Ramos (cell line): Measurements from ENCODE around the gene ZBTB32.
"Not testable (repeated sequence)": the region's sequence is repeated elsewhere in the genome, so short reads cannot be mapped to it uniquely, and the experiment has no call there.

Experiments
- in situ Hi-C: fragments of 300-500 bp; cut with MboI; formaldehyde crosslinking; loops from one replicate; pipeline ENCODE4 v1.14.3; 2022; ENCODE audit warnings: low sequenced_read_pairs; ENCODE audit not compliant: unreplicated experiment

The ZBTB32 gene

GRCh38 chr19:35718345-35719041, 14.1 kb downstream of the ZBTB32 start:
- in situ Hi-C loops: no loop called here

GRCh38 chr19:35719402-35720162, 15.2 kb downstream of the ZBTB32 start:
- in situ Hi-C loops: no loop called here

GRCh38 chr19:35720163-35720524, 15.8 kb downstream of the ZBTB32 start:
- in situ Hi-C loops: no loop called here

GRCh38 chr19:35720648-35721047, 16.3 kb downstream of the ZBTB32 start:
- in situ Hi-C loops: no loop called here

GRCh38 chr19:35721374-35721773, 17.0 kb downstream of the ZBTB32 start:
- in situ Hi-C loops: no loop called here

GRCh38 chr19:35722461-35722860, 18.1 kb downstream of the ZBTB32 start:
- in situ Hi-C loops: no loop called here

DNA sequence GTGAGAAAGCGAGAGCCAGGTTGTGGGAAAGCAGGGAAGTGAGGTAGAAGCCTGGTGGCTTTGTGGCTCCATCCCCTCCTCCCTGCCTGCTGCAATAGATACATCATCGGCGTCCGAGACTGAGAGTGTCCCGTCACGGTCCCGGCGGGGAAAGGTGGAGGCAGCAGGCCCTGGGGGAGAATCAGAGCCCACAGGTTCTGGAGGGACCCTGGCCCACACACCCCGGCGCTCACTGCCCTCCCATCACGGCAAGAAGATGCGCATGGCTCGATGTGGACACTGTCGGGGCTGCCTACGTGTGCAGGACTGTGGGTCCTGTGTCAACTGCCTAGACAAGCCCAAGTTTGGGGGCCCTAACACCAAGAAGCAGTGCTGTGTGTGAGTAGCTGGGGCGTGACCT, 18.5 kb downstream of the ZBTB32 start:
- in situ Hi-C loops: no loop called here

DNA sequence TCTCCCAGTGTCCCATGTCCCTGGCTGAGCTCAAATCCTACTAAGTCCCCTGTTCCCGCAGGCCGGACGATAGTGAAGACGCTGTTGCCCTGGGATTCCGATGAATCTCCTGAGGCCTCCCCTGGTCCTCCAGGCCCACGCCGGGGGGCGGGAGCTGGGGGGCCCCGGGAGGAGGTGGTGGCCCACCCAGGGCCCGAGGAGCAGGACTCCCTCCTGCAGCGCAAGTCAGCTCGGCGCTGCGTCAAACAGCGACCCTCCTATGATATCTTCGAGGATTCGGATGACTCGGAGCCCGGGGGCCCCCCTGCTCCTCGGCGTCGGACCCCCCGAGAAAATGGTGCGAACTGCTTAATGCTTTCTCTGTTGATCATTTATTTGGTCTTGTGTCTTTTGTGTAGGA, 19.3 kb downstream of the ZBTB32 start:
- in situ Hi-C loops: no loop called here

GRCh38 chr19:35724132-35724531, 19.8 kb downstream of the ZBTB32 start:
- in situ Hi-C loops: not testable (repeated sequence)

- in situ Hi-C loops: no loop called here
Observed at GRCh38 chr19:35724560-35724959, 20.2 kb downstream of the ZBTB32 start.

DNA sequence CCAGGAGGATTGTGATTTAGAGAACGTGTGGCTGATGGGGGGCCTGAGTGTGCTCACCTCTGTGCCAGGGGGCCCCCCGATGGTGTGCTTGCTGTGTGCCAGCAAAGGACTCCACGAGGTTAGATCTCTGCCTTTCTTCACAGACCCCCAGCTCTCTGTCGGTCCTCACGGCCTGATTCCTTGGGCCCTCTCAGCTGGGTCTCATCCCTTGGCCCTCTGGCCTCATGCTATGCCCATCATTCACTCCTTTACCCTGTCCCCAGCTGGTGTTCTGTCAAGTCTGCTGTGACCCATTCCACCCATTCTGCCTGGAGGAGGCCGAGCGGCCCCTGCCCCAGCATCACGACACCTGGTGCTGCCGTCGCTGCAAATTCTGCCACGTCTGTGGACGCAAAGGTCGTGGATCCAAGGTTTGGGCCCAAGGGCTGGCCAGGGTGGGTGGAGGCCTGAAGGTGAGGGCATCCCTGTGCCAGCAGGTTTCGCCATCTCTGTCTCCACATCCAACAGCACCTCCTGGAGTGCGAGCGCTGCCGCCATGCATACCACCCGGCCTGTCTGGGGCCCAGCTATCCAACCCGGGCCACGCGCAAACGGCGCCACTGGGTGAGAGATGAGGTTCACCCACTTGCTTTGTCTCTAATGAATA, 21.0 kb downstream of the ZBTB32 start:
- in situ Hi-C loops: no loop called here

DNA sequence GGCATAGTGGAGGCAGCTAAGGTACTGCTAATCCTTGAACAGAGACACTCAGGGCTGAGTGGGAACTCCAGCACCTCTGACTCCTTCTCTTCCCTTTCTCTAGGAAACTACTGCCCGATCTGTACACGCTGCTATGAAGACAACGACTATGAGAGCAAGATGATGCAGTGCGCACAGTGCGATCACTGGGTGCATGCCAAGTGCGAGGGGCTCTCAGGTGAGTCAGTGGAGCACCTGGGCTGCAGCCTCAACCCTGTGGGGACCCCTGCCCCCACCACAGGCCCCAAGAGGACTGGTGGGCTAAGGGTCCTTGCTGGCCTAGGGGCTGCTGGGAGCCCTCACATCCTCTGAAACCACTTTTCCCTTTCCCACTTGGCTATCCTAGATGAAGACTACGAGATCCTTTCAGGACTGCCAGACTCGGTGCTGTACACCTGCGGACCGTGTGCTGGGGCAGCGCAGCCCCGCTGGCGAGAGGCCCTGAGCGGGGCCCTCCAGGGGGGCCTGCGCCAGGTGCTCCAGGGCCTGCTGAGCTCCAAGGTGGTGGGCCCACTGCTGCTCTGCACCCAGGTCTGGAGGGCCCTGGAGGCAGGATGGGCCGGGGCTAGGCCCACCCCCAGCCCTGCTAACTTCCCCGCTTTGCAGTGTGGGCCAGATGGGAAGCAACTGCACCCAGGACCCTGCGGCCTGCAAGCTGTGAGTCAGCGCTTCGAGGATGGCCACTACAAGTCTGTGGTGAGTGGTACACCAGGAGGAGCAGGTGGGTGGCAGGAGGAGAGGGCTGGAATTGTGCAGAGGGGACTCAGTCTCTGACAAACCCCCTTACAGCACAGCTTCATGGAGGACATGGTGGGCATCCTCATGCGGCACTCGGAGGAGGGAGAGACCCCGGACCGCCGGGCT, 22.9 kb downstream of the ZBTB32 start:
- in situ Hi-C loops: no loop called here

- in situ Hi-C loops: no loop called here
Observed at GRCh38 chr19:35727956-35728706, 23.8 kb downstream of the ZBTB32 start.

DNA sequence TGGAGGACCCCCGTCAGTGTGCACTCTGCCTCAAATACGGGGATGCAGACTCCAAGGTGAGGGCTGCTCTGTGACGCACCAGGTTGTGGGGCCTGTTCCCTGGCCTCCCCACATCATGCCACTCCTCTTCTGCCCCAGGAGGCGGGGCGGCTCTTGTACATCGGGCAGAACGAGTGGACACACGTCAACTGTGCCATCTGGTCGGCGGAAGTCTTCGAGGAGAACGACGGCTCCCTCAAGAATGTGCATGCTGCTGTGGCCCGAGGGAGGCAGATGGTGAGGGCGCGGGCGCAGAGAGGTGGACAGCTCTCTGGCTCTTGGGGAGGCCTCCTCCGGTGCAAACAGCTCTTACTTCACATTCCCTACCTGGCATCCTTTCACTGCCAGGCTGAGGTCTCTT, 24.7 kb downstream of the ZBTB32 start:
- in situ Hi-C loops: no loop called here

GRCh38 chr19:35729763-35730162, 25.4 kb downstream of the ZBTB32 start:
- in situ Hi-C loops: no loop called here

- in situ Hi-C loops: no loop called here
Observed at GRCh38 chr19:35730326-35730725, 26.0 kb downstream of the ZBTB32 start.

DNA sequence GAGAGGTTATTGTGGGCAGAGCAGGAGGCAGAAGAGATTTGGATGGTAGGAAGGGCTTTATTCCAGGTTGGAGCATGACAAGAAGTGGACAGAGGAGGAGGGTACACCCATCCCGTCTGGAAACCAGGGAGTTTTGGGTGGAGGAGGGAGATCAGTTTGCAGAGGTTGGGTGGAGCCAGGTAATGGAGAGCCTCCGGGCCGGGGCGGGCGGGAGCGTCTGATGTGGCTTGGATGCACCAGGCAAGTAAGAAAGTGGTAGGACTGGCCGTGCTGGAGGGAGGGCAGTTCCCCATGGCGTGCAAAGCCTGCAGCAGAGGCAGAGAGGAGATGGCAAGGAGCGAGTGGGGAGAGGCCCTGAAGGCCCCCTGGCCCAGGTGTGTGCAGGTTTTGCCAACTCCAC, 27.0 kb downstream of the ZBTB32 start:
- in situ Hi-C loops: no loop called here

GRCh38 chr19:35731779-35732405, 27.5 kb downstream of the ZBTB32 start:
- in situ Hi-C loops: no loop called here

DNA sequence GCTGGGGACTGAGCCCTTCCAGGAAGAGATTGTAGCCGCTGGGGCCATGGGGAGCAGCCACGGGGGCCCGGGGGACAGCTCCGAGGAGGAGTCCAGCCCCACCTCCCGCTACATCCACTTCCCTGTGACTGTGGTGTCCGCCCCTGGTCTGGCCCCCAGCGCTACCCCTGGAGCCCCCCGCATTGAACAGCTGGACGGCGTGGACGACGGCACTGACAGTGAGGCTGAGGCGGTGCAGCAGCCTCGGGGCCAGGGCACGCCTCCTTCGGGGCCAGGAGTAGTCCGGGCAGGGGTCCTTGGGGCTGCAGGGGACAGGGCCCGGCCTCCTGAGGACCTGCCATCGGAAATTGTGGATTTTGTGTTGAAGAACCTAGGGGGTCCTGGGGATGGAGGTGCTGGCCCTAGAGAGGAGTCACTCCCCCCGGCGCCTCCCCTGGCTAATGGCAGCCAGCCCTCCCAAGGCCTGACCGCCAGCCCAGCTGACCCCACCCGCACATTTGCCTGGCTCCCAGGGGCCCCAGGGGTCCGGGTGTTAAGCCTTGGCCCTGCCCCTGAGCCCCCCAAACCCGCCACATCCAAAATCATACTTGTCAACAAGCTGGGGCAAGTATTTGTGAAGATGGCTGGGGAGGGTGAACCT, 28.3 kb downstream of the ZBTB32 start:
- in situ Hi-C loops: no loop called here
